Smooth muscle cell (in vitro differentiated cells): Measurements from ENCODE around the gene LTO1. TPM values are rescaled to one million over a fixed set of nuclear protein-coding genes. Genes with fewer than 3 reads are reported as not detected.

ENCODE experiments used
- DNase-seq: peaks from one replicate; lab custom pipeline; 2025; ENCODE audit not compliant: unreplicated experiment; lab: John Stamatoyannopoulos, UW
- H2AFZ ChIP-seq: fragments of 200-600 bp; sonication (generic); 2 replicates; pipeline ENCODE4 v1.6.0; 2016; ENCODE audit warnings: antibody characterized with exemption, low read depth, mild to moderate bottlenecking
- H3F3A ChIP-seq: fragments of 200-600 bp; sonication (generic); 2 replicates; pipeline ENCODE4 v1.6.0; 2017; ENCODE audit warnings: antibody characterized with exemption, low read depth
- H3K27ac ChIP-seq: fragments of 200-600 bp; sonication (generic); 2 replicates; pipeline ENCODE4 v1.5.1; 2016; ENCODE audit warnings: low read depth, mild to moderate bottlenecking
- H3K27me3 ChIP-seq: fragments of 200-600 bp; sonication (generic); 2 replicates; pipeline ENCODE4 v1.6.1; 2016; ENCODE audit warnings: low read depth, mild to moderate bottlenecking
- H3K36me3 ChIP-seq: fragments of 200-600 bp; sonication (generic); 2 replicates; pipeline ENCODE4 v1.5.1; 2016; ENCODE audit warnings: low read depth
- H3K4me1 ChIP-seq: fragments of 200-600 bp; sonication (generic); 2 replicates; pipeline ENCODE4 v1.5.1; 2016; ENCODE audit warnings: low read depth
- H3K4me2 ChIP-seq: fragments of 200-600 bp; sonication (generic); 2 replicates; pipeline ENCODE4 v1.6.0; 2016; ENCODE audit warnings: mild to moderate bottlenecking
- H3K4me3 ChIP-seq: fragments of 200-600 bp; sonication (generic); 2 replicates; pipeline ENCODE4 v1.5.1; 2016; ENCODE audit warnings: mild to moderate bottlenecking
- H3K79me2 ChIP-seq: fragments of 200-600 bp; sonication (generic); 2 replicates; pipeline ENCODE4 v1.6.0; 2016; ENCODE audit warnings: low read depth, mild to moderate bottlenecking
- H3K9ac ChIP-seq: fragments of 200-600 bp; sonication (generic); 2 replicates; pipeline ENCODE4 v1.6.0; 2016; ENCODE audit warnings: low read depth
- H3K9me3 ChIP-seq: fragments of 200-600 bp; sonication (generic); replicated peaks from 2 replicates; pipeline ENCODE4 v1.5.1; 2016; ENCODE audit warnings: low read depth
- H4K20me1 ChIP-seq: fragments of 200-600 bp; sonication (generic); 2 replicates; pipeline ENCODE4 v1.6.0; 2016; ENCODE audit warnings: low read depth
- CTCF ChIP-seq: fragments of 200-600 bp; sonication (generic); IDR thresholded peaks from 2 replicates; pipeline ENCODE4 v1.5.1; 2017; ENCODE audit warnings: borderline replicate concordance, mild to moderate bottlenecking, antibody characterized with exemption; ENCODE audit not compliant: insufficient read depth, poor library complexity, severe bottlenecking
- WGBS: methylation state at CpG from one replicate; pipeline ENCODE4 v1.1.7; 2016; ENCODE audit warnings: low lambda C conversion rate; 5-methylcytosine and 5-hydroxymethylcytosine counted together
- polyA plus RNA-seq: library from polyadenylated mRNA; unstranded; fragments of >200 nt; fragmentation: Nextera tagmentation; extraction: Ambion mirVana; gene quantifications from 2 replicates; pipeline ENCODE4 v1.2.1, GENCODE V29; 2016
- total RNA-seq: library from RNA; depleted of rRNA; stranded (reverse); fragments of >200 nt; gene quantifications from 2 replicates; pipeline ENCODE4 v1.2.3, GENCODE V29; 2014

LTO1 gene
- total and polyA plus RNA-seq, 2 experiments from 2014 or later: 8.0 to 17.3 TPM

GRCh38 chr11:69703453-69703767 lies 28.3 kb upstream of the LTO1 start:
- Histone ChIP-seq H3K27ac (no peak overlapping the region), H3K4me1 (peaks cover 42% of the 10 kb centered on the region), H3F3A (no peaks in the 10 kb centered on the region), H3K4me2 (no peak overlapping the region), H3K79me2 (no peaks in the 10 kb centered on the region), H3K4me3 (no peak overlapping the region), H3K9ac (no peak overlapping the region), H2AFZ (no peak overlapping the region), H4K20me1 (no peaks in the 10 kb centered on the region), H3K36me3 (no peaks in the 10 kb centered on the region), H3K9me3 (no peaks in the 10 kb centered on the region), H3K27me3 (peaks cover 67% of the 10 kb centered on the region)
- no peak for DNase-seq
- no peak for TF ChIP-seq CTCF
- 0% methylated on average over 6 of the region's 34 CpGs for WGBS

GRCh38 chr11:69702769-69703452 lies 27.8 kb upstream of the LTO1 start:
- Histone ChIP-seq H3K4me3 (no peak overlapping the region), H4K20me1 (no peaks in the 10 kb centered on the region), H2AFZ (no peak overlapping the region), H3K9ac (no peak overlapping the region), H3K27ac (no peak overlapping the region), H3K79me2 (no peaks in the 10 kb centered on the region), H3K9me3 (no peaks in the 10 kb centered on the region), H3F3A (no peaks in the 10 kb centered on the region), H3K36me3 (no peaks in the 10 kb centered on the region), H3K4me2 (peak overlapping the region; percentile 77), H3K4me1 (peaks cover 42% of the 10 kb centered on the region), H3K27me3 (peaks cover 67% of the 10 kb centered on the region)
- no peak for TF ChIP-seq CTCF
- DNase-seq: no peak
- WGBS: 6% methylated on average over 43 of the region's 45 CpGs

GRCh38 chr11:69702239-69702691 lies 27.1 kb upstream of the LTO1 start:
- Histone ChIP-seq H3K4me2 (peak overlapping the region; percentile 77), H3F3A (no peaks in the 10 kb centered on the region), H3K27ac (no peak overlapping the region), H3K4me3 (peak overlapping the region; percentile 18), H3K4me1 (peaks cover 42% of the 10 kb centered on the region), H2AFZ (no peak overlapping the region), H3K36me3 (no peaks in the 10 kb centered on the region), H3K9me3 (no peaks in the 10 kb centered on the region), H3K27me3 (peaks cover 65% of the 10 kb centered on the region), H3K79me2 (no peaks in the 10 kb centered on the region), H3K9ac (no peak overlapping the region), H4K20me1 (no peaks in the 10 kb centered on the region)
- 3% methylated on average over 26 of the region's 35 CpGs for WGBS
- DNase-seq: no peak
- no peak for TF ChIP-seq CTCF
